NCI-H226 (cell line): ENCODE measurements around the gene DTNB.
"Not testable (repeated sequence)": the region's sequence is repeated elsewhere in the genome, so short reads cannot be mapped to it uniquely, and the experiment has no call there.

ENCODE experiments used
- DNase-seq: peaks from one replicate; pipeline ENCODE4 v3.0.0-alpha.2; 2015

Gene DTNB

DNA sequence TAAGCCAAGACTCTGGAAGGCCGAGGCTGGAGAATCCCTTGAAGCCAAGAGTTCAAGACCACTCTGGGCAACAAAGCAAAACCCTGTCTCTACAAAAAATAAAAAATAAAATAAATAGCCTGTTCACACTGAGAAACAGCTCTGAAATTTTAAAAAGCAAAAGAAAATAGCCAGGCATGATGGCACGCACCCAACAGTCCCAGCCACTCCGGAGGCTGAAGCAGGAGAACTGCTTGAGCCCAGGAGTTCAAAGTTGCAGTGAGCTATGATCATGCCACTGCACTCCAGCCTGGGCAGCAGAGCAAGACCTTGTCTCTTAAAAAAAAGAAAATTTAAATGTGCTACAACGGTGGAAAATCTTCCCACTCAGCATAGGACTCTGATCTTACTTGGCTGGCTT, 52.7 kb downstream of the DTNB start:
- no peak for DNase-seq

DNA sequence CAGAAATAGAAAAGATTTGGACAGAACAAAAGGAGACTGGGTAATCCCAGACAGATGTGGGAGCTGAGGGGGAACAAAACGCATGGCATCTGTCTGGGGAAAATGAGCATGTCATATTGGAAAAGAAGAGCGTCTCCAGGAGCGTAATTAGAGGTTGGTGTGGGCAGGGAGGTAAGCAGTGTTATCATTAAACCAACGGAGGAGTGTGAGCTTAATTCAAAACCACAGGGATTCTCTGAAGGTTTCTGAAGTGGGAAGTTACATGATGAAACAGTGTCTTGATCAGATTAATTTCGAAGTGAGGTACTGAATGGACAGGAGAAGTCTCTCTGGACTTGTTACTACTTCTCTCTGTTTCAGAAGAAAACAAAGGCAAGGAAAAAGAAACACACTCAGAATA, 53.3 kb downstream of the DTNB start:
- DNase-seq: no peak

DNA sequence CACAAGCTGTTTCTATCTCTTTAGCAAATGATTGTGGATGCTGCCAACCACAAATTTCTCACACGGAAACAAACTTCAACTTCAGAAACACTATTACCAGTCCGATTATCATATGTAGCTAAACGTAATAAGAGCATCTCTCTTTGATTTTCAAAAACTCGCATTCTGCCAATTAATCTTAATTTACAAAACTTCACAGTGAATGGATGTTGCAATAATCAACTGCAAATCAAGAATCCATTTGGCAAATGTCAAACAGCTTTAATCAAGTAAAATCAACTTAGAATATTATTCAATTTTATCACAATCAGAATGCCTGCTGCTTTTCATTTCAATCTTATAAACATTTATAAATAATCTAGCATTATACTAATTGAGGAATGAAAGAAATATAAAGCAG, 54.2 kb downstream of the DTNB start:
- DNase-seq: no peak

GRCh38 chr2:25618676-25619075, 54.7 kb downstream of the DTNB start:
- DNase-seq: peak; percentile 58

GRCh38 chr2:25617948-25618646, 55.3 kb downstream of the DTNB start:
- DNase-seq: peak; percentile 40

DNA sequence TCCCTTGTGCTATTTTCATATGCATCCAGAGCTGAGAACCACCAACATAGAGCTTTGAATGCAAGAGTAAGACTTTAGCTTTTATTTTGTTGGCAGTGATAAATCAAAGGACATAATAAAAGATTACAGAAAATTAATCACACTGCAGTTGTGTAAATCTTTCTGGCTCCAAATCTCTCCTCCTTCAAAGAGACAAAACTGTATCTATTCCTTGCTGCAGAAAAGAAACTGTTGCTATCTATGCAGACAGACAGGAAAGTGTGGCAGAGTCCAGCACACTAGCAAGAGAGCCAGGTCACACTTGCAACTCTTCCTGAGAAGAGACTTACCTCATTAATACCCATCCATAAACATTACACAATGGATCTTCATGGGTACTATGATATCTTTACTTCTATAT, 57.5 kb downstream of the DTNB start:
- no peak for DNase-seq

DNA sequence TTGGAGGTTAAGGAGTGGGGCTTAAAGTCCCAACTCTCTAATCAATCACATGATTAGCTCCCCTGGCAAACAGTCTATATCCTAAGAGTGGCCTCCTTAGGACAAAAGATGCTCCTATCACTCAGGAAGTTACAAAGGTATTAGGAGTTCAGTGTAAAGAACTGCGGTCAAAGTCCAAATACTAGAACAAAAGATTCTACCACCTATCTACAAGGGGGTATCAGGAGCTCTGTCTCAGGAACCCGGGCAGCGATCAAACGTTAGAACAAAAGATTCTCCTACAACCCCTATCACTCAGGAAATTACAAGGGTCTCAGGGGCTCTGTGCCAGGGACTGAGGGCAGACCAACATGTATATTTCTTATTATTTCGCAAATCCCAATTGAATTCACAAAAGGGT, 58.0 kb downstream of the DTNB start:
- DNase-seq: no peak

DNA sequence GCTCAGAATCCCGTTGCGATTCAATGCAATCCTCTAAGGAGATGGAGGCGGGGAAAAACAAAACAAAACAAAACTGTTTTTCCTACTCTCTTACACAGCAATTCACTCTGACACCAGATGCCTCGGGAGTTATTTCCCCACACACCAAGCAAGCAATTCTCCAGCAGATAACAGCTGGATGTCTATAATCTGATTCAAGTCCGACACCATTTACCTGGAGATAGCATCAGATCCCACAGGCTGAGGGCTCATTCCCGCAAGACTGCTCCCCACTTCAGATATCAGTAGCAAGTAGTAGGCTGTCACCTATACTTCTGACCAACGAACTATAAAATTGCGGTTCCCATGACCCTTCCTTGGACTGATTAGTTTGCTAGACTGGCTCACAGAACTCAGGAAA, 58.7 kb downstream of the DTNB start:
- DNase-seq: no peak

GRCh38 chr2:25608718-25609117, 64.7 kb downstream of the DTNB start:
- no peak for DNase-seq

GRCh38 chr2:25606892-25607291, 66.5 kb downstream of the DTNB start:
- DNase-seq: no peak

- DNase-seq: no peak
Observed at GRCh38 chr2:25602333-25602723, 71.0 kb downstream of the DTNB start.

DNA sequence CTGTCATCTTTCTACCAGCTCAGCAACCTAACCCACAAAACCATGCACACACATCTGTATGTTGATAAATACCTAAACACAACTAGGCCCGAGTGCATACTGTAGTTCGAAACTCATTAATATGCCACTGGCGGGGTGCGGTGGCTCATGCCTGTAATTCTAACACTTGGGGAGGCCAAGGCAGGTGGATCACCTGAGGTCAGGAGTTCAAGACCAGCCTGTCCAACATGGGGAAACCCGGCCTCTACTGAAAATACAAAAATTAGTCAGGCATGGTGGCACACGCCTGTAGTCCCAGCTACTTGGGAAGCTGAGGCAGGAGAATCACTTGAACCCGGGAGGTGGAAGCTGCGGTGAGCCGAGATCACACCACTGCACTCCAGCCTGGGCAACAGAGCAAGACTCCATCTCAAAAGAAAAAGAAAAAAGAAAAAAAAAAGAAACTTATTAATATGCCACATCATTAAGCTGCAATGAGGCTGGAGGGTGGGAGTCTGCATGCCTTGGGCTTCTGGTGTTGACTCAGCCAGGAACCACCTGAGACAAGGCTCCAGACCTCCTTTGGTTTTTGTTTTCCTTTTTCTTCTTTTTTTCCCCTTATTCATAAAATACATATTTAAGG, 71.6 kb downstream of the DTNB start:
- not testable (repeated sequence) for DNase-seq

GRCh38 chr2:25598911-25599310, 74.5 kb downstream of the DTNB start:
- no peak for DNase-seq

- no peak for DNase-seq
Observed at GRCh38 chr2:25598332-25598731, 75.0 kb downstream of the DTNB start.

- no peak for DNase-seq
Observed at GRCh38 chr2:25597881-25598280, 75.5 kb downstream of the DTNB start.

- DNase-seq: no peak
Observed at GRCh38 chr2:25596516-25597244, 76.7 kb downstream of the DTNB start.

GRCh38 chr2:25595393-25595792, 78.0 kb downstream of the DTNB start:
- no peak for DNase-seq

DNA sequence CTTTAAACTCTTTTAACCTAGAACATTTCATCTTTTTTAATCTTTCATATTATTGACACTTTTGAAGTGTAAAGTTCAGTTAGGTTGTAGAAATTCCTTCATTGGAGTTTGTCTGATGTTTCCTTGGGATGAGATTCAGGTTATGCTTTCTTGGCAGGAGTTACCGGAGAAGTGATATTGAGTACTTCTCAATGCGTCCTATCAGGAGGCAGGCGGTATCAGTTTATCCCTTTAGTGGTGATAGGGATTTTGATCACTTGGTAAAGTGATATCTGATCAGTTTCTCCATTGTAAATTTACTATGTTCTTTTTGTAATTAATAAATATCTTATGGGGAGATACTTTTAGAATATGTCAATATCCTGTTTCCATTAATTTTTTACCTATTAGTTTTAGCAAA, 78.4 kb downstream of the DTNB start:
- no peak for DNase-seq

- DNase-seq: no peak
Observed at GRCh38 chr2:25592766-25593292, 80.5 kb downstream of the DTNB start.

- DNase-seq: no peak
Observed at GRCh38 chr2:25590921-25591505, 82.4 kb downstream of the DTNB start.

DNA sequence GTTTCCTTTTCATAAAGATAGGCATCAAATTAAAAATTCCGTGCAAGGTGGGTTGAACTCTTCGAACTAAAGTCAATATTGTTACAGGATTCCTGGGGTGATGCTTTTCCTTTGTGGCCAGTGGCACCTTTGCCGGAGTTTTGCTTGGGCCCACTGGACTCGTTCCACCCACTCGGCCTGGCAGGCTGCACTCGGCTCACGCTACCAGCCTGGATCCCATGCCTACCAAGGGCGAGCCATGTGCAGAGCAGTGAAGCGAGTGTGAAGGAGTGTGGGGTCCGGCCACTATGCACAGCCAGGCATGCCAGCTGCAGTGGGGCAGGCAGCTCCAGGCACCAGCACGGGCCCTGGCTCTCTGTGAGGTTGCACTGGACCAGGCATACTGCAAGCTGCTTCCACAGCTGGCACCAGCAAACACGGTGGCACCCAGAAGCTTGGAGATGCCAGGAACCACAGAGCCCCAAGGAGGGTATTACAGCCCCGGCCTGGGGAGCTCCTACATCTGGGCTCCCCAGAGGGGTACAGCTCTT, 83.6 kb downstream of the DTNB start:
- DNase-seq: no peak

DNA sequence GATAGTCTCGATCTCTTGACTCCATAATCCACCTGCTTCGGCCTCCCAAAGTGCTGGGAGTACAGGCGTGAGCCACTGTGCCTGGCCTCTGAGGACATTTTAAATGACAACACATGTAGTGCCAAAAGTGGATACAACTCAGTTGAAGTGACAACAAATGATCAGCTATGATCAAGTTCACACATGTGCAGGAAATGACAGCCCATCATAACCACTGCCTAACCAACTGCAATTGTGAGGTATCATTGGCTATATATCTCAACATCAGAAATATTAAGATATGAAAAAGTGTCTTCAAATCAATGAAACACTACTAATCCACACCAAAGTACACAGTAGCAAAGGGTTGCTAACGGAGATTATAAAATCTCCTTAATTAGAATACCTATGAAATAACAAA, 84.8 kb downstream of the DTNB start:
- DNase-seq: no peak

DNA sequence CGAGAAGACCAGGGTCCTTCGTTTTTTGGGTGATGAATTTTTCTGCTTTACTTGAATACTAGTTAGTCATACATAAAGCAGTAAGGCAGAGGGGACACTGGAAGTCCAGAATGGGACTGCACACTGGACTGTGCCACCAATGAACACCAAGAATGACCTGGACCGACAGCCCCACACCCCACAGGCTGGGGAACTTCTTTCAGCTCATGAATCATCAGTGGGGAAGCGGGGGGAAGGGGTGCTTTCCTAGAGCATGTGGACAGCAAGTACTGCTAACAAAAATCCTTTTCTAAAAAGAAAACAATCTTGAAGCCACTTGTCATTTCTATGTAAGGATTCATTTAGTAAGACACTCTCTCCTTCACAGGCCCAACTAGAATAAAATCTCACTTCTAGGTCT, 86.0 kb downstream of the DTNB start:
- DNase-seq: no peak
